ENCODE data around the gene DEAF1. TPM values are rescaled to one million over a fixed set of nuclear protein-coding genes. Genes with fewer than 3 reads are reported as not detected.

The DEAF1 gene
- total RNA-seq, 1 experiment from 2014 or later: 33.9 TPM

DNA sequence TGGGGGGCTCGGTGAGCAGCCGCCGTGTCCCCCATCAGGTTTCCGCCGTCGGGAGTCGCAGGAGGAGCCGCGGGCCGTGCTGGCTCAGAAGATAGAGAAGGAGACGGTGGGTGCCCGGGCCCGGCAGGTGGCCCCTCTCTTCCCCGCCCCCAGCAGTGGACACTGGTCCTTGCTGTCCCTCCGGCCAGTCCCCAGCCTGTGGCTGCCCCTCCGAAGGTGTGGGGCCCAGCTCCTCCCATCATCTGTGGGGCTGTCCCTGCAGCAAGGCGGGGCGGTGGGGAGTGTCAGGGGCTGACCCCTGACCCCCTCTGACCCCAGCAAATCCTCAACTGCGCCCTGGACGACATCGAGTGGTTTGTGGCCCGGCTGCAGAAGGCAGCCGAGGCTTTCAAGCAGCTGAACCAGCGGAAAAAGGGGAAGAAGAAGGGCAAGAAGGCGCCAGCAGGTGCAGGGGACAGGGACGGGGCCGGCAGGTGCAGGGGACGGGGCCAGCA, 26.3 kb upstream of the DEAF1 start:
- RAD21 ChIA-PET (ENCODE audit: low non-redundant PET in 1 of 2, low total read pairs in 2 of 2, uncharacterized antibody in 2 of 2, unreplicated experiment in 2 of 2): no interaction called here
- CTCF ChIA-PET: interaction anchor here (1.3 kb wide), 1 partner anchor 14 kb away, joined by 4 read pairs; no protein-coding TSS in a partner anchor

More for the DNA sequence above, 26.3 kb upstream of the DEAF1 start:
- POLR2A ChIA-PET: no interaction called here
- TF ChIP-seq RAD21 (IDR thresholded peaks at IDR 0.05; ENCODE audit: low read depth) (no peak), EZH2 (IDR thresholded peaks at IDR 0.05) (no peak), SRF (IDR thresholded peaks at IDR 0.05; ENCODE audit: low read depth) (no peak), EZH2phosphoT487 (IDR thresholded peaks at IDR 0.05; ENCODE audit: borderline replicate concordance) (no peak), CEBPB (IDR thresholded peaks at IDR 0.05; ENCODE audit: low read depth) (no peak), ZFX (IDR thresholded peaks at IDR 0.05) (no peak), EGR1 (IDR thresholded peaks at IDR 0.05; ENCODE audit: low read depth) (no peak), ELF1 (IDR thresholded peaks at IDR 0.05; ENCODE audit: borderline replicate concordance, low read depth) (no peak), POLR2AphosphoS5 (IDR thresholded peaks at IDR 0.05; ENCODE audit: low read depth, low read length) (no peak), YY1 (IDR thresholded peaks at IDR 0.05; ENCODE audit: extremely low read depth, insufficient replicate concordance, low read depth, low read length) (no peak), SIN3A (IDR thresholded peaks at IDR 0.05; ENCODE audit: low read depth) (no peak), SP1 (IDR thresholded peaks at IDR 0.05; ENCODE audit: low read depth) (no peak), ZNF274 (IDR thresholded peaks at IDR 0.05; ENCODE audit: low read depth, low read length) (no peak), JUND (IDR thresholded peaks at IDR 0.05) (no peak), CBX3 (IDR thresholded peaks at IDR 0.05; ENCODE audit: low read depth) (no peak), POLR2A (IDR thresholded peaks at IDR 0.05; ENCODE audit: borderline replicate concordance, extremely low read depth, insufficient read depth, insufficient read length) (no peak)
- TF ChIP-seq, protein P1, sequence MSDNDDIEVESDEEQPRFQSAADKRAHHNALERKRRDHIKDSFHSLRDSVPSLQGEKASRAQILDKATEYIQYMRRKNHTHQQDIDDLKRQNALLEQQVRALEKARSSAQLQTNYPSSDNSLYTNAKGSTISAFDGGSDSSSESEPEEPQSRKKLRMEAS (IDR thresholded peaks at IDR 0.05): no peak
- TF ChIP-seq, protein P2, sequence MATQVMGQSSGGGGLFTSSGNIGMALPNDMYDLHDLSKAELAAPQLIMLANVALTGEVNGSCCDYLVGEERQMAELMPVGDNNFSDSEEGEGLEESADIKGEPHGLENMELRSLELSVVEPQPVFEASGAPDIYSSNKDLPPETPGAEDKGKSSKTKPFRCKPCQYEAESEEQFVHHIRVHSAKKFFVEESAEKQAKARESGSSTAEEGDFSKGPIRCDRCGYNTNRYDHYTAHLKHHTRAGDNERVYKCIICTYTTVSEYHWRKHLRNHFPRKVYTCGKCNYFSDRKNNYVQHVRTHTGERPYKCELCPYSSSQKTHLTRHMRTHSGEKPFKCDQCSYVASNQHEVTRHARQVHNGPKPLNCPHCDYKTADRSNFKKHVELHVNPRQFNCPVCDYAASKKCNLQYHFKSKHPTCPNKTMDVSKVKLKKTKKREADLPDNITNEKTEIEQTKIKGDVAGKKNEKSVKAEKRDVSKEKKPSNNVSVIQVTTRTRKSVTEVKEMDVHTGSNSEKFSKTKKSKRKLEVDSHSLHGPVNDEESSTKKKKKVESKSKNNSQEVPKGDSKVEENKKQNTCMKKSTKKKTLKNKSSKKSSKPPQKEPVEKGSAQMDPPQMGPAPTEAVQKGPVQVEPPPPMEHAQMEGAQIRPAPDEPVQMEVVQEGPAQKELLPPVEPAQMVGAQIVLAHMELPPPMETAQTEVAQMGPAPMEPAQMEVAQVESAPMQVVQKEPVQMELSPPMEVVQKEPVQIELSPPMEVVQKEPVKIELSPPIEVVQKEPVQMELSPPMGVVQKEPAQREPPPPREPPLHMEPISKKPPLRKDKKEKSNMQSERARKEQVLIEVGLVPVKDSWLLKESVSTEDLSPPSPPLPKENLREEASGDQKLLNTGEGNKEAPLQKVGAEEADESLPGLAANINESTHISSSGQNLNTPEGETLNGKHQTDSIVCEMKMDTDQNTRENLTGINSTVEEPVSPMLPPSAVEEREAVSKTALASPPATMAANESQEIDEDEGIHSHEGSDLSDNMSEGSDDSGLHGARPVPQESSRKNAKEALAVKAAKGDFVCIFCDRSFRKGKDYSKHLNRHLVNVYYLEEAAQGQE (IDR thresholded peaks at IDR 0.05; ENCODE audit: low read depth): no peak
- TF ChIP-seq, protein P3, sequence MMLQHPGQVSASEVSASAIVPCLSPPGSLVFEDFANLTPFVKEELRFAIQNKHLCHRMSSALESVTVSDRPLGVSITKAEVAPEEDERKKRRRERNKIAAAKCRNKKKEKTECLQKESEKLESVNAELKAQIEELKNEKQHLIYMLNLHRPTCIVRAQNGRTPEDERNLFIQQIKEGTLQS (IDR thresholded peaks at IDR 0.05): no peak
- TF ChIP-seq, protein P4, sequence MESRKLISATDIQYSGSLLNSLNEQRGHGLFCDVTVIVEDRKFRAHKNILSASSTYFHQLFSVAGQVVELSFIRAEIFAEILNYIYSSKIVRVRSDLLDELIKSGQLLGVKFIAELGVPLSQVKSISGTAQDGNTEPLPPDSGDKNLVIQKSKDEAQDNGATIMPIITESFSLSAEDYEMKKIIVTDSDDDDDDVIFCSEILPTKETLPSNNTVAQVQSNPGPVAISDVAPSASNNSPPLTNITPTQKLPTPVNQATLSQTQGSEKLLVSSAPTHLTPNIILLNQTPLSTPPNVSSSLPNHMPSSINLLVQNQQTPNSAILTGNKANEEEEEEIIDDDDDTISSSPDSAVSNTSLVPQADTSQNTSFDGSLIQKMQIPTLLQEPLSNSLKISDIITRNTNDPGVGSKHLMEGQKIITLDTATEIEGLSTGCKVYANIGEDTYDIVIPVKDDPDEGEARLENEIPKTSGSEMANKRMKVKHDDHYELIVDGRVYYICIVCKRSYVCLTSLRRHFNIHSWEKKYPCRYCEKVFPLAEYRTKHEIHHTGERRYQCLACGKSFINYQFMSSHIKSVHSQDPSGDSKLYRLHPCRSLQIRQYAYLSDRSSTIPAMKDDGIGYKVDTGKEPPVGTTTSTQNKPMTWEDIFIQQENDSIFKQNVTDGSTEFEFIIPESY (IDR thresholded peaks at IDR 0.05; ENCODE audit: extremely low read depth, insufficient replicate concordance, low read length): no peak
- no peaks in the 10 kb centered on the region for H3K9me2 ChIP-seq (ENCODE audit: insufficient read depth)
- ATAC-seq: no peak
- H3K27me3 ChIP-seq (ENCODE audit: insufficient read depth, low read length): no peaks in the 10 kb centered on the region
- H3K4me1 ChIP-seq (ENCODE audit: control insufficient read depth in 1 of 2, insufficient read depth in 2 of 2, low read length in 2 of 2): peaks cover 0 to 10% of the 10 kb centered on the region in 2 experiments; a peak in 2 of 4 replicates
- no peak overlapping the region for H3K27ac ChIP-seq (ENCODE audit: low read depth, low read length)
- no peak overlapping the region for H3K4me3 ChIP-seq (replicated peaks in 1 of 2; ENCODE audit: low read depth in 1 of 2, low read length in 2 of 2)
- no peak for DNase-seq (ENCODE audit: low read depth, low spot score)
- intact Hi-C loops (cut with micrococcal nuclease): no loop called here
- TSS peak; percentile 39 for BruUV-seq (replicated peaks)
- no peak overlapping the region for H2AFZ ChIP-seq (ENCODE audit: low read depth, low read length, poor library complexity, severe bottlenecking)
- H3K4me2 ChIP-seq (ENCODE audit: low read length): no peak overlapping the region
- no peak overlapping the region for H3K9ac ChIP-seq (ENCODE audit: low read length)
- peaks cover 3 to 11% of the 10 kb centered on the region in 2 experiments; a peak in 2 of 4 replicates for H3K36me3 ChIP-seq (ENCODE audit: control insufficient read depth in 1 of 2, insufficient read depth in 2 of 2, low read length in 2 of 2)
- peaks cover 7% of the 10 kb centered on the region; the same call in 1 of the 2 replicates for H3K79me2 ChIP-seq (ENCODE audit: insufficient read depth, low read length)
- no peaks in the 10 kb centered on the region for H4K20me1 ChIP-seq (ENCODE audit: insufficient read depth)
- no peaks in the 10 kb centered on the region for H3K9me3 ChIP-seq (ENCODE audit: control insufficient read depth in 1 of 2, insufficient read depth in 1 of 2, low read depth in 1 of 2, low read length in 2 of 2)

All from HCT116 (cell line).